ENCODE data around the gene WTIP.
"Not testable (repeated sequence)": the region's sequence is repeated elsewhere in the genome, so short reads cannot be mapped to it uniquely, and the experiment has no call there.

WTIP gene

GRCh38 chr19:34503531-34504272, 22.1 kb downstream of the WTIP start:
- no peak for DNase-seq (ENCODE audit: low read depth)

GRCh38 chr19:34504273-34504808, 22.8 kb downstream of the WTIP start:
- no peak for DNase-seq (ENCODE audit: low read depth)

- DNase-seq (ENCODE audit: low read depth): no peak
These were observed 23.3 kb downstream of the WTIP start for GRCh38 chr19:34504809-34505291.

DNA sequence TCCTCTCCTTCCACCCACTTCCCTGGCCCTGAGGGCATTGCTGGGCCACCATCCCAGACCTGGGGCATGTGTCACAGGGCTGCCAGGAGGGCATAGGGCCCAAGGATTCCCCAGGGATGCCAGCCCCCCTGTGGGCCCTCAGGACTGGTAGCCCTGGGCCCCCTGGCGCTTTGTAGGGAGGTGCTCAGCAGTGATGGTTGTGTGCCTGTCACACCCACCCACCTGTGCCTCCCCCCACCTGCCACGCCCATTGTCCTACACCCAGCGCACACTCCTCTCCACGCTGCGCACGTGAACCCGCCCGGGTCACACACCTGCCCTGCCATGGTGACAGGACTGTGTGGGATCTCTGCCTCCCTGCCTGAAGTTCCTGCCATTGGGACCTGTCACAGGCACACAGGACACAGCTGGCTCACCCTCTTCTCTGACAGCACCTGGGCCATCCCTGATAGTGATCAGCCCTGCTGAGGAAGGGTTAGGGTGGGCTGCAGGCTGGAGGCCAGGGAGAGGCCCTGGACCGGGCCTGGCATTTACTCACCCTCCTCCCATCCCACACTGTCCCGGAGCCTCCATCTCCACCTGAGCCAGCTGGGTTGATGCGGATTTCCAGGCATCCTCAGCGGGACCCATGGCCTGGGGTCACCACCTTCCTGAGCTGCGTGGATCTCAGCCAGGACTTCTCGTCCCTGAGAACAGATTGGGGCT, 23.9 kb downstream of the WTIP start:
- DNase-seq (ENCODE audit: low read depth): no peak

DNA sequence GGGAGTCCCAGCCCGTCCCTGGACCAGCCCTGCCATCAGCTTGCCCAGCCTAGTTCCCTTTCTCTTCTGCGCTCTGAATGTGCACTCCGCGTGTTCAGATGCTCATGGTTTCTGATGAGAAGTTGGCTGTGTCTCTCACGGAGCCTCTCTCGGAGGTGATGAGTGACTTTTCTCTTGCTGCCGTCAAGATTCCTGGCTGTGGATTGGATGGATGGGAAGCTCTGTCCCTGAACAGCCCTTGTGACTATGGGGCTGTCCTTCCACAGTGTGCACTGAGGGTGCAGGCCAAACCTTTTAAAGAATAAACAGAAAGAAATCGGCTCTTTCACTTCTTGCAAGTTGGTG, 24.4 kb downstream of the WTIP start:
- no peak for DNase-seq (ENCODE audit: low read depth)

GRCh38 chr19:34507414-34508067, 26.0 kb downstream of the WTIP start:
- DNase-seq (ENCODE audit: low read depth): no peak

- no peak for DNase-seq (ENCODE audit: low read depth)
These were observed 27.0 kb downstream of the WTIP start for GRCh38 chr19:34508540-34508939.

DNA sequence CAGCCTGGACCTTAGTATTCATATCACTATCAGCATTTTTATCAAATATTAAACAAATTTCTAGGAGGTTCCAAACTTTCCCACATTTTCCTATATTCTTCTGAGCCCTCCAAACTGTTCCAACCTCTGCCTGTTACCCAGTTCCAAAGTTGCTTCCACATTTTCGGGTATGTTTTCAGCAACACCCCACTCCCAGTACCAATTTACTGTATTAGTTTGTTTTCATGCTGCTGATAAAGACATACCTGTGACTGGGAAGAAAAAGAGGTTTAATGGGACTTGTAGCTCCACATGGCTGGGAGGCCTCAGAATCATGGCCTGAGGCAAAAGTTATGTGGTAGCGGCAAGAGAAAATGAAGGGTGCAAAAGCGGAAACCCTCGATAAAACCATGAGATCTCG, 29.3 kb downstream of the WTIP start:
- DNase-seq (ENCODE audit: low read depth): not testable (repeated sequence)

DNA sequence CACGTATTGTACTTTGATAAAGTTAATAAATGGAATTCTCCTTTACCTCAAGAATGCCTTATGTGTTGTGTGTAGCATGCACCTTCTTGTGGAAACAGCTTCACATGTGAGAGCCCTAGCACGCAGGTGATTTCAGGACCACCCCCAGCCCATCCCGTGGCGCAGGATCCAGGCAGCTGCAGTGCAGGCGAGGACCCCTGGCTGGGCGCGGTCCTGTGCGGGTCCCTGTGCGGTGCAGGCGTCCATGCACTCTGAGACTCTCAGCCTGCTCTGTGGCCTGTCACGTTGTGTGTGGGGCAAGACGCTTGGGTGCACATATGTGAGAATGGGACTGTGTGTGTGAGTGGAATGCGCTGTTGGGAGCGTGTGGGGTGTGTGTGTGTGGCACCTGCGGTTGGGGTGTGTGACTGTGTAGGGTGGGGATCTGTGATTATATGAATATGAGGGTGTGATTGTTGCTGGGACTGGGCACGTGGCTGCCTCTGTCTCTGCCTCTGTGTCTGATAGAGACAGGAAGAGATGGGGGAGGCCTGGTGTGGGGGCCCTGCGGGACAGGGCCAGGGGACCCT, 30.8 kb downstream of the WTIP start:
- DNase-seq (ENCODE audit: low read depth): no peak

DNA sequence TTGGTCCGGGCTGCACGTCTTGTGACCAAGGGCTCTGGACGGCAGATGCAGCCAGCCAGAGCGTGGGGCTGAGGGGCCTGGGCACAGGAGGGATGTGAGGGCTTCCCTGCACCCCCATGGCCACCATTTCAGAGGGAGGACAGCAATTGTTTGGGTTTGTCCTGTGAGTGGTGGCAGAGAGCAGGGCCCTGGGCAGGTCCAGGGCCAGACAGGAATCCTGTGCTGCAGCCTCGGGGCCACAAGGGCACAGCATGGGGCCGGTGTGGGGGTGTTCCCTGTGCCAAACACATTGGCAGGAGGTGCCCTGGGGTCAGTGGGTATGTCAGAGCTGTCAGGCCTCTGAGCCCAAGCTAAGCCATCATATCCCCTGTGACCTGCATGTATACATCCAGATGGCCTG, 32.2 kb downstream of the WTIP start:
- no peak for DNase-seq (ENCODE audit: low read depth)

GRCh38 chr19:34519602-34520001, 38.0 kb downstream of the WTIP start:
- DNase-seq (ENCODE audit: low read depth): no peak

- DNase-seq (ENCODE audit: low read depth): no peak
These were observed 41.9 kb downstream of the WTIP start for GRCh38 chr19:34523408-34523807.

- DNase-seq (ENCODE audit: low read depth): no peak
These were observed 43.4 kb downstream of the WTIP start for GRCh38 chr19:34525001-34525400.

GRCh38 chr19:34534206-34534605, 52.6 kb downstream of the WTIP start:
- DNase-seq (ENCODE audit: low read depth): no peak

GRCh38 chr19:34539396-34539795, 57.8 kb downstream of the WTIP start:
- peak; percentile 6 for DNase-seq (ENCODE audit: low read depth)

DNA sequence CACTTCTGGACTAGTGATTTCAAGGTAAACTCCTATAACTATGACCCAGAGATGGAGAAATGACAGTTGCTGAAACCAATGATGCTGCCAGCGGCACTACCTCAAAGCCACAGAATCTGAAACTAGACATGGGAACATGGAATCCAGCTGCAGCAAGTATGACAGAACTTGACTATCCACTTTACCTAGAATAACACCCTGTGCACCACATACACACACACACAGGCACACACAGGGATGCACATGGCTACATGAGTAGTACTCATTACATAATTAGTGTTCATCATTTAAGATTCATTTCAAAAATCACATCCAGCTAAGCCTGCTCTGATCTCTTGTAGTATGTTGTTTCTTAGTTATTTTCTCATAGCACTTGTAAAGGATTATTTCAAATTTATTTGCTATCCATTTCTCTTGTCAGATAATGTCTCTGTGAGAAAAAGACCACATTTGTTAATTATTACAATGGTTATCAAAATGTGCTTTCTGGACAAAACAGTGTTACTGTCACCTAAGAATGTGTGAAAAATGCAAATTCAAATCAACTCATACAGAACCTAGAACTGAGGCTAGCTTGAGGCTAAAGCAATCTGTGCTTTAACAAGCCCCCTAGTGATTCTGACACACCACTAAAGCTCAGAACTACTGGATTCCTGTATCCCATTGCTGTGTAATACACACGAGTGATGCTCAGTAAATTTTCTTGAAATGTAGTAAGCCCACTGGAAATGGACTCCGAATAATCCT, 59.4 kb downstream of the WTIP start:
- DNase-seq (ENCODE audit: low read depth): no peak

- DNase-seq (ENCODE audit: low read depth): no peak
These were observed 68.3 kb downstream of the WTIP start for GRCh38 chr19:34549833-34550232.

GRCh38 chr19:34555447-34555846, 73.9 kb downstream of the WTIP start:
- DNase-seq (ENCODE audit: low read depth): no peak

GRCh38 chr19:34556488-34556887, 74.9 kb downstream of the WTIP start:
- DNase-seq (ENCODE audit: low read depth): peak; percentile 69

DNA sequence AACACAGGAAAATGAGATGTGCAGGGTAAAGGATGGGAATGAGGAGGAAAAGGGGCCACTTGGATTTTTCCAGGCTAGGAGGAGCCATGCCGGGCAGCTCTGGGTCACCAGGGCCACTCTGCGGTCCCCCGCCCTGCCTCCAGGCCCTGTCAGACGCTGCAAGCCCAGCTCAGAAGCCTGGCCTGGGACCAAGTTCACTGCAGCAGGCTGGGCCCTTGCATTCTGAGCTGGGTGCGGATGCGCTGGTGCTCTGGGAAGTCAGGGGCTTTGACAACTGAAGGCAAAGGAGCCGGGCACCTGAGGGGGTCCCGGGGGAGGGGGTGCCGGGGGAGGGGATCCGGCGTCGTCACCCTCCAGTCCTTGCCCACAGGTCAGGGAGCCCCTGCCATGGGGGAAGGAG, 77.5 kb downstream of the WTIP start:
- no peak for DNase-seq (ENCODE audit: low read depth)

DNA sequence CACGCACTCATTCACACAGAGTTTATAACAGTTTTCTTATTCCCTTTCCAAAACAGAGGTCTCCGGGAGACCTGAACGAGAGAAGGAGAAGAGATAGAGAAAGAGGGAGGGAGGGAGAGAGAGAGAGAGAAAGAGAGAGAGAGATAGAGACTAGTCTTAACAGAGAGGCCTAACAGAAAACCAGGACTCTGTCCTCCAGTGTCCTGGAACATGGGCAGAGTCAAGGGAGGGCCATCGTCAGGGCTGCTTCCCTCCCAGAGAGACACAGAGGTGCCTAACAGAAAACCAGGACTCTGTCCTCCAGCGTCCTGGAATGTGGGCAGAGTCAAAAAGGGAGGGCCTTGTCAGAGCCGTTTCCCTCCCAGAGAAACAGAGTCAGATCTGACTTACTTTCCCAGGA, 78.7 kb downstream of the WTIP start:
- no peak for DNase-seq (ENCODE audit: low read depth)

Measured in stromal cell of bone marrow (primary cell).